Natural killer cell (primary cell): Measurements from ENCODE around the gene DNMT1. TPM values are rescaled to one million over a fixed set of nuclear protein-coding genes. Genes with fewer than 3 reads are reported as not detected.
A peak's percentile ranks its signal among the peaks of the same experiment; 100 is the strongest.

ENCODE experiments used
- ATAC-seq, 3 donors: fragments of 150-1000 bp in 2 of 3; fragments of 200-7000 bp in 1 of 3; cut with Tn5 transposase; 1 replicate in 1 of 3; 2 replicates in 2 of 3; pipeline ENCODE4 v1.10.0; 2021; ENCODE audit warnings: mild to moderate bottlenecking in 2 of 3, moderate library complexity in 2 of 3
- DNase-seq, 2 donors: peaks; one replicate each; pipeline versions ENCODE4 v3.0.0 to v3.0.0-alpha.2; 2013 to 2021; ENCODE audit warnings: mixed read lengths in 1 of 2
- H3K27ac ChIP-seq: one replicate; pipeline ENCODE4 v1.5.1; 2013; ENCODE audit warnings: mild to moderate bottlenecking, low read length
- H3K27me3 ChIP-seq: one replicate; pipeline ENCODE4 v1.6.1; 2013; ENCODE audit warnings: low read length; ENCODE audit not compliant: control insufficient read depth, insufficient read depth
- H3K36me3 ChIP-seq: one replicate; pipeline ENCODE4 v1.6.1; 2013; ENCODE audit warnings: low read length; ENCODE audit not compliant: control insufficient read depth, insufficient read depth
- H3K4me1 ChIP-seq: one replicate; pipeline ENCODE4 v1.6.1; 2013; ENCODE audit warnings: low read length; ENCODE audit not compliant: control insufficient read depth, insufficient read depth
- H3K4me3 ChIP-seq: one replicate; pipeline ENCODE4 v1.5.1; 2013; ENCODE audit warnings: low read length
- H3K9me3 ChIP-seq: one replicate; pipeline ENCODE4 v1.6.1; 2013; ENCODE audit warnings: low read length; ENCODE audit not compliant: control insufficient read depth, insufficient read depth
- H3K27ac Mint-ChIP-seq, 2 donors: one replicate each; pipeline ENCODE4 v1.8.0; 2022; ENCODE audit warnings: mild to moderate bottlenecking in 2 of 2, mixed read lengths in 2 of 2, moderate library complexity in 1 of 2
- H3K27me3 Mint-ChIP-seq, 2 donors: one replicate each; pipeline ENCODE4 v1.8.0; 2022; ENCODE audit warnings: low read depth in 2 of 2, mixed read lengths in 2 of 2
- H3K36me3 Mint-ChIP-seq: one replicate; pipeline ENCODE4 v1.8.0; 2022; ENCODE audit warnings: mixed read lengths
- H3K4me1 Mint-ChIP-seq, 2 donors: one replicate each; pipeline ENCODE4 v1.8.0; 2022; ENCODE audit warnings: mixed read lengths in 2 of 2
- H3K4me3 Mint-ChIP-seq: one replicate; pipeline ENCODE4 v1.8.0; 2022; ENCODE audit warnings: mild to moderate bottlenecking, moderate library complexity, mixed read lengths
- H3K9me3 Mint-ChIP-seq, 2 donors: one replicate each; pipeline ENCODE4 v1.8.0; 2022; ENCODE audit warnings: mixed read lengths in 2 of 2
- WGBS: methylation state at CpG from one replicate; pipeline ENCODE4 v1.1.7; 2013; ENCODE audit warnings: missing lambda C conversion rate; ENCODE audit not compliant: insufficient coverage; 5-methylcytosine and 5-hydroxymethylcytosine counted together
- intact Hi-C: fragments of 100-400 bp; cut with micrococcal nuclease; formaldehyde crosslinking; loops from one replicate; pipeline ENCODE4 v1.14.2; 2022
- total RNA-seq, 4 donors: library from RNA; stranded (reverse); fragments of 120-200 nt in 1 of 4; gene quantifications; one replicate each; pipeline versions ENCODE4 v1.2.3 to v1.2.4, GENCODE V29; 2013 to 2022
- TF ChIP-seq, protein P1 (sequence below): fragments of 200-600 bp; IDR thresholded peaks from one replicate; pipeline ENCODE4 v1.8.0; 2022; ENCODE audit warnings: antibody characterized with exemption

The DNMT1 gene
- total RNA-seq, 3 donors from 2014 or later (not counting 1 experiment from before 2014, with no cell fraction given): 266 to 323 (median 275) TPM

DNA sequence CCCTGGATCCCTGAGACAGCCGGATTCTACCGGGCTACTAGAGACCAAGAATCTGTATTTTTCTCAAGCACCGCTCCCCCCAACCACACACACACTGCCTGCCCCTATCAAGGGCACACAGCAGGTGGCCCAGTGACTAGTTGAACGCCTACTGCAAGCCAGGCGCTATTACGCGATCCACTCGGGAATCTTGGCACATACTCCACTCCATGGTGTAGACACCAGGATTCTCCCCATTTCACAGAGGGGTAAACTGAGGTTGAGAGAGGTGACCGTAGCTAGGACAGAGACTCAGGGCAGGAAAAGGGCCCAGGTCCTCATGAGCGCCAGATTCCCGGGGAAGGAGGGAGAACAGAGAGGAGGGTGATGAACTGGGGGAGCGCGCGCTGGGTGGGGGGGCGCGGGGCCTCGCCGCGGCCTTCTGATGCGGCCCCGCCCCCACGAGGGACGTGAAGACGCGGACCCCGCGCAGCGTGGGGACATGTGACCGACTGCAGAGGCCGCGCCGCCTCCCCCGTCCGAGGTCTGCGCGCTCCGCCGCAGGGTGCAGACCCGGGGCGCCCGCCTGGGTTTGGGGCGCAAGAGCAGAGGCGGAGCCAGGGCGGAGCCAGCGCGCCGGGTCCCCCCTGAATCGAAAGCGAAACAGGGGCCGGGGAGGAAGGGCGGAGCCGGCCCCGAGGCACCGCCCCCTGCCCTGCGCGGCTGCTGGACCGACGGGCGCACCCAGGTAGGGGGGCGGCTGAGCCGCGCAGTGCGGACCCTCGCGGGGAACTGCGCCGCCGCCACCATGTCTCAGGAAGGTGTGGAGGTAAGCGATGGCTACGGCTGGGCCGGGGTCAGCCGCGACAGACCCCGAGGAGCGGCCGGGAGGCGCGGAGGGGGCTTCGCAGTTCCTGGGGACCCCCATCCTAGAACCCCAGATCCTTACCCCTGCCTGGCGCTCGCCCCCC is 108.8 kb downstream of the DNMT1 start, which contains the start of gene SHFL:
Gene SHFL, plus strand, starts transcription at position 677 of the 950 bp plus-strand sequence. Its CDS starts 111 bp downstream, at position 788.
- no peaks in the 10 kb centered on the region for H3K27me3 Mint-ChIP-seq
- no peaks in the 10 kb centered on the region for H3K9me3 Mint-ChIP-seq
- H3K4me3 Mint-ChIP-seq: peak within 1 kb of the TSS; percentile 89
- H3K9me3 ChIP-seq: no peaks in the 10 kb centered on the region
- 4% methylated on average over 81 of the region's 81 CpGs for WGBS
- peak within 1 kb of the TSS; percentile 100 for H3K4me3 ChIP-seq
- no peaks in the 10 kb centered on the region for H3K27me3 ChIP-seq
- TF ChIP-seq, protein P1, sequence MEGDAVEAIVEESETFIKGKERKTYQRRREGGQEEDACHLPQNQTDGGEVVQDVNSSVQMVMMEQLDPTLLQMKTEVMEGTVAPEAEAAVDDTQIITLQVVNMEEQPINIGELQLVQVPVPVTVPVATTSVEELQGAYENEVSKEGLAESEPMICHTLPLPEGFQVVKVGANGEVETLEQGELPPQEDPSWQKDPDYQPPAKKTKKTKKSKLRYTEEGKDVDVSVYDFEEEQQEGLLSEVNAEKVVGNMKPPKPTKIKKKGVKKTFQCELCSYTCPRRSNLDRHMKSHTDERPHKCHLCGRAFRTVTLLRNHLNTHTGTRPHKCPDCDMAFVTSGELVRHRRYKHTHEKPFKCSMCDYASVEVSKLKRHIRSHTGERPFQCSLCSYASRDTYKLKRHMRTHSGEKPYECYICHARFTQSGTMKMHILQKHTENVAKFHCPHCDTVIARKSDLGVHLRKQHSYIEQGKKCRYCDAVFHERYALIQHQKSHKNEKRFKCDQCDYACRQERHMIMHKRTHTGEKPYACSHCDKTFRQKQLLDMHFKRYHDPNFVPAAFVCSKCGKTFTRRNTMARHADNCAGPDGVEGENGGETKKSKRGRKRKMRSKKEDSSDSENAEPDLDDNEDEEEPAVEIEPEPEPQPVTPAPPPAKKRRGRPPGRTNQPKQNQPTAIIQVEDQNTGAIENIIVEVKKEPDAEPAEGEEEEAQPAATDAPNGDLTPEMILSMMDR: no peak
- intact Hi-C loops: loop anchor here (1.0 kb wide), 1 partner anchor 33 kb away; the partner anchor contains the start of gene EIF3G
- ATAC-seq (peak; percentile 97 to 98 (median 97)), DNase-seq (peak; percentile 87 to 93)
- peaks cover 15% of the 10 kb centered on the region for H3K36me3 ChIP-seq
- peak within 1 kb of the TSS; percentile 87 for H3K27ac ChIP-seq
- H3K4me1 ChIP-seq: peaks cover 20% of the 10 kb centered on the region
- H3K27ac Mint-ChIP-seq: peak within 1 kb of the TSS; percentile 82 to 87
- H3K36me3 Mint-ChIP-seq: no peaks in the 10 kb centered on the region
- H3K4me1 Mint-ChIP-seq: peaks cover 13 to 19% of the 10 kb centered on the region in 2 donors

DNA sequence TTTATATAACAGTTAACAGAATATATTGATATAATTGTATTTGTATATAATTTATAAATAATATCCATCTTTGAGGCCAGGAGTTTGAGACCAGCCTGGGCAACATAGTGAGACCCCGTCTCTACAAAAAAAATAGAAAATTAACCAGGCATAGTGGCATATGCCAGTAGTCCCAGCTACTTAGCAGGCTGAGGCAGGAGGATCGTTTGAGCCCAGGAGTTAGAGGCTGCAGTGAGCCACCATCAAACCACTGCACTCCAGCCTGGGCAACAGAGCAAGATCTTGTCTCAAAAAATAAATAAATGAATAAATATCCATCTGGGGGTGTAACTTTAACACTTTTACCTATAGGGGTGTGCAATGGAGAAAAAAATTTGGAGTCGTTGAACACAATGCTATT is 110.0 kb downstream of the DNMT1 start:
- intact Hi-C loops: no loop called here
- Mint-ChIP-seq H3K4me3 (peak overlapping the region; percentile 89), H3K36me3 (no peaks in the 10 kb centered on the region), H3K4me1 (peaks cover 13 to 19% of the 10 kb centered on the region in 2 donors), H3K9me3 (no peaks in the 10 kb centered on the region), H3K27me3 (no peaks in the 10 kb centered on the region), H3K27ac (peak overlapping the region; percentile 82 to 87)
- Histone ChIP-seq H3K27ac (no peak overlapping the region), H3K4me1 (peaks cover 20% of the 10 kb centered on the region), H3K4me3 (no peak overlapping the region), H3K36me3 (peaks cover 6% of the 10 kb centered on the region), H3K9me3 (no peaks in the 10 kb centered on the region), H3K27me3 (no peaks in the 10 kb centered on the region)
- no peak for ATAC-seq
- 93% methylated on average over 3 of the region's 3 CpGs for WGBS
- DNase-seq: no peak
- TF ChIP-seq, protein P1: no peak

DNA sequence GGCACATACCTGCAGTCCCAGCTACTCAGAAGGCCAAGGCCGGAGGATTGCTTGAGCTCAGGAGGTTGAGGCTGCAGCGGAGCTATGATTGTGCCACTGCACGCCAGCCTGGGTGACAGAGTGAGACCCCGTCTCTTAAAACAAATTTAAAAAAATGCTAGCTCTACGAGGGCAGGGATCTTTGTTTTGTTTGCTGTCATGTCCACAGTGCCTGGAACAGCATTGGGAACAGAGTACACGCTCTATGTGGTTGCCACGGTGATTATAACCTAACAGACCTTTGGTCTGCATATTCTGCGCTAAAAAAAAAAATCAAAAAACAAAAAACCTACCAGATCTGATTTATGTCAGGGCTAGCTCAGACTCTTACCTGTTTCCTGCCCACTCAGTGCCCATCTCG is 110.8 kb downstream of the DNMT1 start:
- intact Hi-C loops: no loop called here

More for the DNA sequence above, 110.8 kb downstream of the DNMT1 start:
- TF ChIP-seq, protein P1: no peak
- Histone ChIP-seq H3K4me3 (no peak overlapping the region), H3K36me3 (no peaks in the 10 kb centered on the region), H3K27me3 (no peaks in the 10 kb centered on the region), H3K4me1 (peaks cover 20% of the 10 kb centered on the region), H3K9me3 (no peaks in the 10 kb centered on the region), H3K27ac (no peak overlapping the region)
- no peak overlapping the region for H3K27ac Mint-ChIP-seq
- 84% methylated on average over 9 of the region's 9 CpGs for WGBS
- ATAC-seq: no peak
- H3K4me1 Mint-ChIP-seq: peaks cover 13 to 19% of the 10 kb centered on the region in 2 donors
- no peaks in the 10 kb centered on the region for H3K27me3 Mint-ChIP-seq
- H3K4me3 Mint-ChIP-seq: no peak overlapping the region
- DNase-seq: no peak
- H3K9me3 Mint-ChIP-seq: no peaks in the 10 kb centered on the region
- no peaks in the 10 kb centered on the region for H3K36me3 Mint-ChIP-seq

Other genes starting within 250 kb of the DNMT1 start
- 1 to 10 TPM in 1 of 3 donors, under 1 TPM in 2; 0.33 to 6.6 (median 0.63) TPM for gene COL5A3, start 184.4 kb downstream of the DNMT1 start, total RNA-seq
- gene RDH8, start 181.5 kb downstream of the DNMT1 start, total RNA-seq: not detected
- 100 to 1,000 TPM; 107 to 111 (median 107) TPM for gene SHFL, start 108.6 kb downstream of the DNMT1 start, total RNA-seq
- gene ANGPTL6, start 92.3 kb downstream of the DNMT1 start, total RNA-seq: 1 to 10 TPM; 2.9 to 5.5 (median 3.3) TPM
- 10 to 100 TPM; 60.0 to 72.2 (median 69.2) TPM for gene PPAN, start 88.6 kb downstream of the DNMT1 start, total RNA-seq
- 10 to 100 TPM; 44.1 to 52.3 (median 51.0) TPM for gene P2RY11, start 83.3 kb downstream of the DNMT1 start, total RNA-seq
- 100 to 1,000 TPM; 377 to 471 (median 423) TPM for gene EIF3G, start 75.1 kb downstream of the DNMT1 start, total RNA-seq
- gene S1PR2, start 36.4 kb upstream of the DNMT1 start, total RNA-seq: 10 to 100 TPM in 1 of 3 donors, 1 to 10 TPM in 2; 6.8 to 12.6 (median 9.5) TPM
- 10 to 100 TPM; 34.5 to 41.6 (median 40.2) TPM for gene MRPL4, start 57.3 kb upstream of the DNMT1 start, total RNA-seq
- gene ICAM1, start 76.2 kb upstream of the DNMT1 start, total RNA-seq: 10 to 100 TPM; 33.1 to 73.7 (median 56.5) TPM
- 1 to 10 TPM; 1.3 to 3.6 (median 3.0) TPM for gene ICAM4, start 92.0 kb upstream of the DNMT1 start, total RNA-seq
- gene ICAM5, start 95.0 kb upstream of the DNMT1 start, total RNA-seq: 1 to 10 TPM; 1.1 to 1.6 (median 1.5) TPM
- 1 to 10 TPM; 1.4 to 2.2 (median 1.9) TPM for gene ZGLP1, start 114.9 kb upstream of the DNMT1 start, total RNA-seq
- 1 to 10 TPM; 1.7 to 4.1 (median 4.0) TPM for gene FDX2, start 121.1 kb upstream of the DNMT1 start, total RNA-seq
- 10 to 100 TPM; 42.5 to 64.3 (median 55.9) TPM for gene RAVER1, start 138.6 kb upstream of the DNMT1 start, total RNA-seq
- 100 to 1,000 TPM; 189 to 224 (median 199) TPM for gene ICAM3, start 144.7 kb upstream of the DNMT1 start, total RNA-seq
- 100 to 1,000 TPM; 401 to 469 (median 454) TPM for gene TYK2, start 185.6 kb upstream of the DNMT1 start, total RNA-seq
- 100 to 1,000 TPM; 211 to 242 (median 223) TPM for gene CDC37, start 208.6 kb upstream of the DNMT1 start, total RNA-seq
- gene PDE4A, start 225.6 kb upstream of the DNMT1 start, total RNA-seq: 10 to 100 TPM; 34.2 to 46.2 (median 44.9) TPM